NCI-H128 (cell line): Measurements from ENCODE around the gene AMER1.

ENCODE experiments used
- DNase-seq: peaks from one replicate; lab custom pipeline; 2025; ENCODE audit not compliant: unreplicated experiment; lab: John Stamatoyannopoulos, UW

AMER1 gene

GRCh38 chrX:64186974-64187761 is 18.3 kb downstream of the AMER1 start:
- DNase-seq, result no peak

GRCh38 chrX:64184396-64184795 is 21.1 kb downstream of the AMER1 start:
- DNase-seq, result no peak

GRCh38 chrX:64182208-64182607 is 23.3 kb downstream of the AMER1 start:
- no peak for DNase-seq

GRCh38 chrX:64176876-64177275 is 28.6 kb downstream of the AMER1 start:
- no peak for DNase-seq

- DNase-seq, result no peak
These were observed 35.5 kb downstream of the AMER1 start for GRCh38 chrX:64169988-64170387.

GRCh38 chrX:64152857-64153256 is 52.7 kb downstream of the AMER1 start:
- DNase-seq, result no peak

- DNase-seq, result no peak
These were observed 53.6 kb downstream of the AMER1 start for GRCh38 chrX:64151911-64152310.

GRCh38 chrX:64150775-64151174 is 54.7 kb downstream of the AMER1 start:
- DNase-seq, result no peak
